T-helper 17 cell (primary cell): Measurements from ENCODE around the gene MORC3. TPM values are rescaled to one million over a fixed set of nuclear protein-coding genes. Genes with fewer than 3 reads are reported as not detected.

ENCODE experiments used
- ATAC-seq: fragments of 150-1000 bp; cut with Tn5 transposase; 2 replicates; pipeline ENCODE4 v1.10.0; 2021; ENCODE audit warnings: mild to moderate bottlenecking, moderate library complexity
- DNase-seq, 3 donors: peaks; one replicate each; pipeline versions ENCODE4 v3.0.0 to v3.0.0-alpha.2; 2020 to 2021
- H3K9me3 ChIP-seq: one replicate; pipeline ENCODE4 v1.7.0; 2013; ENCODE audit warnings: low read length, mild to moderate bottlenecking; ENCODE audit not compliant: control insufficient read depth, poor library complexity, severe bottlenecking
- H3K27ac Mint-ChIP-seq: one replicate; pipeline ENCODE4 v1.8.0; 2022; ENCODE audit warnings: mild to moderate bottlenecking, moderate library complexity, mixed read lengths
- H3K27me3 Mint-ChIP-seq: one replicate; pipeline ENCODE4 v1.8.0; 2022; ENCODE audit warnings: mixed read lengths
- H3K36me3 Mint-ChIP-seq: one replicate; pipeline ENCODE4 v1.8.0; 2022; ENCODE audit warnings: low read depth, mixed read lengths
- H3K4me1 Mint-ChIP-seq: one replicate; pipeline ENCODE4 v1.8.0; 2022; ENCODE audit warnings: mild to moderate bottlenecking, mixed read lengths
- H3K4me3 Mint-ChIP-seq: one replicate; pipeline ENCODE4 v1.8.0; 2022; ENCODE audit warnings: mild to moderate bottlenecking, moderate library complexity, mixed read lengths
- total RNA-seq, 4 donors: library from RNA in 2 of 4; stranded (reverse) in 2 of 4; gene quantifications; one replicate each; pipeline ENCODE4 v1.2.3 and lab custom pipeline; 2022 to 2026

MORC3 gene
- total RNA-seq, 2 donors from 2014 or later = 45.2 to 51.0 TPM

GRCh38 chr21:36402339-36402738 is 82.3 kb downstream of the MORC3 start:
- Mint-ChIP-seq H3K27me3 (no peaks in the 10 kb centered on the region), H3K36me3 (peaks cover 6% of the 10 kb centered on the region), H3K4me3 (no peak overlapping the region), H3K27ac (no peak overlapping the region), H3K4me1 (no peaks in the 10 kb centered on the region)
- no peak for DNase-seq
- no peak for ATAC-seq
- H3K9me3 ChIP-seq = no peaks in the 10 kb centered on the region

GRCh38 chr21:36403713-36404112 is 83.7 kb downstream of the MORC3 start:
- Mint-ChIP-seq H3K27ac (no peak overlapping the region), H3K4me3 (no peak overlapping the region), H3K36me3 (peaks cover 8% of the 10 kb centered on the region), H3K4me1 (peaks cover 2% of the 10 kb centered on the region), H3K27me3 (no peaks in the 10 kb centered on the region)
- DNase-seq (no peak), ATAC-seq (no peak)
- no peaks in the 10 kb centered on the region for H3K9me3 ChIP-seq

GRCh38 chr21:36408568-36408967 is 88.6 kb downstream of the MORC3 start:
- no peaks in the 10 kb centered on the region for H3K27me3 Mint-ChIP-seq
- H3K9me3 ChIP-seq = no peaks in the 10 kb centered on the region
- DNase-seq = no peak
- H3K27ac Mint-ChIP-seq = no peak overlapping the region
- peaks cover 11% of the 10 kb centered on the region for H3K36me3 Mint-ChIP-seq
- no peak for ATAC-seq
- peaks cover 2% of the 10 kb centered on the region for H3K4me1 Mint-ChIP-seq
- no peak overlapping the region for H3K4me3 Mint-ChIP-seq

GRCh38 chr21:36411301-36411700 is 91.3 kb downstream of the MORC3 start:
- H3K9me3 ChIP-seq = no peaks in the 10 kb centered on the region
- DNase-seq = no peak
- no peak overlapping the region for H3K27ac Mint-ChIP-seq
- H3K36me3 Mint-ChIP-seq = peaks cover 12% of the 10 kb centered on the region
- H3K27me3 Mint-ChIP-seq = no peaks in the 10 kb centered on the region
- no peak for ATAC-seq
- peaks cover 2% of the 10 kb centered on the region for H3K4me1 Mint-ChIP-seq
- H3K4me3 Mint-ChIP-seq = no peak overlapping the region

- Mint-ChIP-seq H3K27ac (no peak overlapping the region), H3K4me1 (peaks cover 2% of the 10 kb centered on the region), H3K4me3 (no peak overlapping the region), H3K27me3 (no peaks in the 10 kb centered on the region), H3K36me3 (peaks cover 8% of the 10 kb centered on the region)
- H3K9me3 ChIP-seq = no peaks in the 10 kb centered on the region
- ATAC-seq = no peak
- no peak for DNase-seq
Observed at GRCh38 chr21:36412916-36413315, 92.9 kb downstream of the MORC3 start.

- no peak overlapping the region for H3K27ac Mint-ChIP-seq
- DNase-seq (no peak), ATAC-seq (no peak)
- H3K4me1 Mint-ChIP-seq = peaks cover 1% of the 10 kb centered on the region
- no peak overlapping the region for H3K4me3 Mint-ChIP-seq
- H3K9me3 ChIP-seq = no peaks in the 10 kb centered on the region
- peaks cover 6% of the 10 kb centered on the region for H3K36me3 Mint-ChIP-seq
- H3K27me3 Mint-ChIP-seq = no peaks in the 10 kb centered on the region
Observed at GRCh38 chr21:36415375-36415774, 95.4 kb downstream of the MORC3 start.

- H3K27ac Mint-ChIP-seq = no peak overlapping the region
Observed at GRCh38 chr21:36419241-36419640, 99.2 kb downstream of the MORC3 start.

GRCh38 chr21:36419996-36420395 is 100.0 kb downstream of the MORC3 start:
- no peak for DNase-seq
- no peak overlapping the region for H3K4me3 Mint-ChIP-seq
- peaks cover 2% of the 10 kb centered on the region for H3K4me1 Mint-ChIP-seq
- no peaks in the 10 kb centered on the region for H3K9me3 ChIP-seq
- ATAC-seq = peak; percentile 54
- H3K36me3 Mint-ChIP-seq = peaks cover 3% of the 10 kb centered on the region
- H3K27me3 Mint-ChIP-seq = no peaks in the 10 kb centered on the region
- no peak overlapping the region for H3K27ac Mint-ChIP-seq

More at GRCh38 chr21:36419241-36419640, 99.2 kb downstream of the MORC3 start:
- DNase-seq (no peak), ATAC-seq (no peak)
- no peaks in the 10 kb centered on the region for H3K9me3 ChIP-seq
- Mint-ChIP-seq H3K4me3 (no peak overlapping the region), H3K36me3 (peaks cover 3% of the 10 kb centered on the region), H3K4me1 (peaks cover 2% of the 10 kb centered on the region), H3K27me3 (no peaks in the 10 kb centered on the region)

GRCh38 chr21:36420571-36421339 is 100.8 kb downstream of the MORC3 start:
- no peak for DNase-seq

GRCh38 chr21:36422279-36423098 is 102.5 kb downstream of the MORC3 start:
- no peak overlapping the region for H3K4me3 Mint-ChIP-seq
- ATAC-seq (no peak), DNase-seq (no peak)
- H3K36me3 Mint-ChIP-seq = no peaks in the 10 kb centered on the region
- no peaks in the 10 kb centered on the region for H3K9me3 ChIP-seq
- peaks cover 2% of the 10 kb centered on the region for H3K4me1 Mint-ChIP-seq
- H3K27me3 Mint-ChIP-seq = no peaks in the 10 kb centered on the region
- H3K27ac Mint-ChIP-seq = no peak overlapping the region

More at GRCh38 chr21:36420571-36421339, 100.8 kb downstream of the MORC3 start:
- Mint-ChIP-seq H3K36me3 (peaks cover 3% of the 10 kb centered on the region), H3K4me3 (no peak overlapping the region), H3K4me1 (peaks cover 2% of the 10 kb centered on the region), H3K27me3 (no peaks in the 10 kb centered on the region), H3K27ac (no peak overlapping the region)
- ATAC-seq = no peak
- no peaks in the 10 kb centered on the region for H3K9me3 ChIP-seq

- ATAC-seq = no peak
- no peaks in the 10 kb centered on the region for H3K36me3 Mint-ChIP-seq
- DNase-seq = no peak
- H3K9me3 ChIP-seq = no peaks in the 10 kb centered on the region
- H3K4me1 Mint-ChIP-seq = peaks cover 5% of the 10 kb centered on the region
- no peak overlapping the region for H3K4me3 Mint-ChIP-seq
- no peaks in the 10 kb centered on the region for H3K27me3 Mint-ChIP-seq
- no peak overlapping the region for H3K27ac Mint-ChIP-seq
Observed at GRCh38 chr21:36423771-36424433, 103.9 kb downstream of the MORC3 start.

- H3K27me3 Mint-ChIP-seq = no peaks in the 10 kb centered on the region
- no peaks in the 10 kb centered on the region for H3K36me3 Mint-ChIP-seq
- H3K4me1 Mint-ChIP-seq = peaks cover 5% of the 10 kb centered on the region
- no peaks in the 10 kb centered on the region for H3K9me3 ChIP-seq
- no peak overlapping the region for H3K4me3 Mint-ChIP-seq
- no peak overlapping the region for H3K27ac Mint-ChIP-seq
- ATAC-seq = no peak
- no peak for DNase-seq
Observed at GRCh38 chr21:36424592-36424991, 104.6 kb downstream of the MORC3 start.

GRCh38 chr21:36425286-36425685 is 105.3 kb downstream of the MORC3 start:
- Mint-ChIP-seq H3K4me1 (peaks cover 9% of the 10 kb centered on the region), H3K27ac (no peak overlapping the region), H3K36me3 (no peaks in the 10 kb centered on the region), H3K4me3 (no peak overlapping the region), H3K27me3 (peaks cover 3% of the 10 kb centered on the region)
- ATAC-seq = no peak
- no peaks in the 10 kb centered on the region for H3K9me3 ChIP-seq
- DNase-seq = no peak
